ENCODE data around the gene LRIG1.

GRCh38 chr3:66477856-66478255 is 23.0 kb downstream of the LRIG1 start:
- TF ChIP-seq NFIC (IDR thresholded peaks at IDR 0.05) (no peak), FOXM1 (IDR thresholded peaks at IDR 0.05; ENCODE audit: borderline replicate concordance, low read depth) (no peak), TCF12 (IDR thresholded peaks at IDR 0.05; ENCODE audit: low read depth) (no peak), CREB1 (IDR thresholded peaks at IDR 0.05; ENCODE audit: low read depth) (no peak), EP300 (IDR thresholded peaks at IDR 0.05; ENCODE audit: borderline replicate concordance) (no peak), RAD21 (IDR thresholded peaks at IDR 0.05; ENCODE audit: low read depth) (no peak), REST (IDR thresholded peaks at IDR 0.05; ENCODE audit: low read depth) (no peak), EGR1 (IDR thresholded peaks at IDR 0.05) (no peak), MAX (IDR thresholded peaks at IDR 0.05) (no peak), CEBPB (IDR thresholded peaks at IDR 0.05) (no peak), YY1 (IDR thresholded peaks at IDR 0.05; ENCODE audit: low read depth) (no peak), TEAD4 (IDR thresholded peaks at IDR 0.05) (no peak), TAF1 (IDR thresholded peaks at IDR 0.05; ENCODE audit: low read depth) (no peak)

Measured in Ishikawa (cell line).